ENCODE data around the gene SPSB4. TPM values are rescaled to one million over a fixed set of nuclear protein-coding genes. Genes with fewer than 3 reads are reported as not detected.

The SPSB4 gene
- total and polyA plus RNA-seq, 2 donors (not counting 1 experiment from before 2014, with no cell fraction given): not detected

- Histone ChIP-seq H3K27me3 (replicated peaks in 1 of 4; ENCODE audit: control extremely low read depth in 1 of 4, control insufficient read depth in 3 of 4, insufficient read depth in 4 of 4, low read length in 3 of 4) (peaks cover 0 to 5% (median 0%) of the 10 kb centered on the region in 4 experiments), H3K4me3 (ENCODE audit: control extremely low read depth in 1 of 5, extremely low read depth in 1 of 5, insufficient read depth in 1 of 5, low read depth in 2 of 5, low read length in 4 of 5) (no peak overlapping the region), H4K20me1 (ENCODE audit: control insufficient read depth, insufficient read depth, low read length, poor library complexity, severe bottlenecking) (no peaks in the 10 kb centered on the region), H3K27ac (ENCODE audit: low read length in 2 of 2) (no peak overlapping the region), H3K4me2 (replicated peaks; ENCODE audit: low read depth, low read length, poor library complexity, severe bottlenecking) (no peak overlapping the region), H3K4me1 (ENCODE audit: control insufficient read depth in 2 of 2, insufficient read depth in 2 of 2, low read length in 2 of 2) (no peaks in the 10 kb centered on the region), H2AFZ (ENCODE audit: insufficient read depth, low read depth, low read length, poor library complexity, severe bottlenecking) (no peak overlapping the region), H3K9ac (ENCODE audit: low read length) (no peak overlapping the region), H3K9me3 (ENCODE audit: control extremely low read depth in 1 of 3, control insufficient read depth in 2 of 3, insufficient read depth in 1 of 3, low read length in 2 of 3) (no peaks in the 10 kb centered on the region), H3K36me3 (replicated peaks in 1 of 2; ENCODE audit: control extremely low read depth in 1 of 2, control insufficient read depth in 1 of 2, extremely low read depth in 1 of 2, insufficient read depth in 2 of 2, low read length in 1 of 2) (no peaks in the 10 kb centered on the region), H3K79me2 (ENCODE audit: control insufficient read depth, insufficient read depth, low read length) (no peaks in the 10 kb centered on the region)
- ChIA-PET POLR2A (no interaction called here), CTCF (no interaction called here)
- H3K9me3 Mint-ChIP-seq (ENCODE audit: insufficient read depth): no peaks in the 10 kb centered on the region
- no peaks in the 10 kb centered on the region for H3K4me1 Mint-ChIP-seq
- 87% methylated on average over 6 of the region's 8 CpGs for WGBS (ENCODE audit: insufficient coverage)
- no peak for ATAC-seq (ENCODE audit: low read depth)
- TF ChIP-seq CTCF (IDR thresholded peaks at IDR 0.05) (no peak), EZH2 (IDR thresholded peaks at IDR 0.05; ENCODE audit: borderline replicate concordance, insufficient read depth, low read depth, low read length, poor library complexity, severe bottlenecking) (no peak)
- no peak for DNase-seq
- no peak overlapping the region for H3K4me3 Mint-ChIP-seq
- H3K27ac Mint-ChIP-seq: no peak overlapping the region
- peaks cover 8% of the 10 kb centered on the region for H3K27me3 Mint-ChIP-seq
- intact Hi-C loops (cut with micrococcal nuclease): no loop called here
These were observed 78.4 kb downstream of the SPSB4 start for GRCh38 chr3:141129541-141130011.

- DNase-seq: no peak
These were observed 92.4 kb downstream of the SPSB4 start for GRCh38 chr3:141143517-141143916.

More at GRCh38 chr3:141143517-141143916, 92.4 kb downstream of the SPSB4 start:
- Histone ChIP-seq H3K4me1 (ENCODE audit: control insufficient read depth in 2 of 2, insufficient read depth in 2 of 2, low read length in 2 of 2) (no peaks in the 10 kb centered on the region), H2AFZ (ENCODE audit: insufficient read depth, low read depth, low read length, poor library complexity, severe bottlenecking) (no peak overlapping the region), H3K27me3 (replicated peaks in 1 of 4; ENCODE audit: control extremely low read depth in 1 of 4, control insufficient read depth in 3 of 4, insufficient read depth in 4 of 4, low read length in 3 of 4) (peaks cover 0 to 4% (median 0%) of the 10 kb centered on the region in 4 experiments), H3K36me3 (replicated peaks in 1 of 2; ENCODE audit: control extremely low read depth in 1 of 2, control insufficient read depth in 1 of 2, extremely low read depth in 1 of 2, insufficient read depth in 2 of 2, low read length in 1 of 2) (no peaks in the 10 kb centered on the region), H3K4me3 (ENCODE audit: control extremely low read depth in 1 of 5, extremely low read depth in 1 of 5, insufficient read depth in 1 of 5, low read depth in 2 of 5, low read length in 4 of 5) (no peak overlapping the region), H3K9me3 (ENCODE audit: control extremely low read depth in 1 of 3, control insufficient read depth in 2 of 3, insufficient read depth in 1 of 3, low read length in 2 of 3) (peaks cover 0 to 16% (median 0%) of the 10 kb centered on the region in 3 donors), H3K27ac (ENCODE audit: low read length in 2 of 2) (no peak overlapping the region), H3K79me2 (ENCODE audit: control insufficient read depth, insufficient read depth, low read length) (no peaks in the 10 kb centered on the region), H3K9ac (ENCODE audit: low read length) (no peak overlapping the region), H4K20me1 (ENCODE audit: control insufficient read depth, insufficient read depth, low read length, poor library complexity, severe bottlenecking) (no peaks in the 10 kb centered on the region), H3K4me2 (replicated peaks; ENCODE audit: low read depth, low read length, poor library complexity, severe bottlenecking) (no peak overlapping the region)
- TF ChIP-seq EZH2 (IDR thresholded peaks at IDR 0.05; ENCODE audit: borderline replicate concordance, insufficient read depth, low read depth, low read length, poor library complexity, severe bottlenecking) (no peak), CTCF (IDR thresholded peaks at IDR 0.05) (no peak)
- intact Hi-C loops (cut with micrococcal nuclease): no loop called here
- H3K27ac Mint-ChIP-seq: no peak overlapping the region
- peaks cover 27% of the 10 kb centered on the region for H3K27me3 Mint-ChIP-seq
- no peak for ATAC-seq (ENCODE audit: low read depth)
- H3K4me3 Mint-ChIP-seq: no peak overlapping the region
- POLR2A ChIA-PET: no interaction called here
- CTCF ChIA-PET: no interaction called here
- H3K9me3 Mint-ChIP-seq (ENCODE audit: insufficient read depth): peaks cover 12% of the 10 kb centered on the region
- H3K4me1 Mint-ChIP-seq: no peaks in the 10 kb centered on the region
